SK-N-SH treated with all-trans-retinoic acid at 6 μM for 48 hours (cell line): ENCODE results near the gene EPC2.

Source experiments
- ATAC-seq: fragments of 200-7000 bp; cut with Tn5 transposase; 3 replicates; pipeline ENCODE4 v1.9.1; 2020; ENCODE audit warnings: mild to moderate bottlenecking, moderate library complexity
- ARNTL ChIP-seq: fragments of 450-650 bp; formaldehyde crosslinking; IDR thresholded peaks from 2 replicates; pipeline ENCODE4 v1.5.0; 2020; ENCODE audit warnings: low read depth, mild to moderate bottlenecking, moderate library complexity, borderline replicate concordance
- BACH2 ChIP-seq: fragments of 250-450 bp; sonication (Bioruptor Pico); IDR thresholded peaks from 2 replicates; pipeline ENCODE4 v1.9.0; 2021; ENCODE audit warnings: mild to moderate bottlenecking, borderline replicate concordance
- CREB5 ChIP-seq: fragments of 250-450 bp; sonication (Bioruptor Pico); IDR thresholded peaks from 2 replicates; pipeline ENCODE4 v1.5.1; 2020; ENCODE audit warnings: low read depth, mild to moderate bottlenecking, moderate library complexity
- CSDC2 ChIP-seq: fragments of 250-450 bp; sonication (Bioruptor Pico); IDR thresholded peaks from 2 replicates; pipeline ENCODE4 v1.5.0; 2020; ENCODE audit warnings: mild to moderate bottlenecking, moderate library complexity
- CSRNP3 ChIP-seq: fragments of 250-450 bp; sonication (Bioruptor Pico); IDR thresholded peaks from 2 replicates; pipeline ENCODE4 v1.5.1; 2021; ENCODE audit warnings: mild to moderate bottlenecking, moderate library complexity
- ESRRG ChIP-seq: fragments of 250-450 bp; sonication (Bioruptor Pico); IDR thresholded peaks from 2 replicates; pipeline ENCODE4 v1.6.1; 2021; ENCODE audit warnings: mild to moderate bottlenecking
- GLIS3 ChIP-seq: fragments of 250-450 bp; sonication (Bioruptor Pico); IDR thresholded peaks from 2 replicates; pipeline ENCODE4 v1.5.0; 2020; ENCODE audit warnings: mild to moderate bottlenecking, moderate library complexity
- ISL1 ChIP-seq: fragments of 250-450 bp; sonication (Bioruptor Pico); IDR thresholded peaks from 2 replicates; pipeline ENCODE4 v2.1.2; 2022; ENCODE audit warnings: mild to moderate bottlenecking, moderate library complexity
- OSR1 ChIP-seq: fragments of 250-450 bp; sonication (Bioruptor Pico); IDR thresholded peaks from 2 replicates; pipeline ENCODE4 v1.8.0; 2022; ENCODE audit warnings: moderate library complexity, mild to moderate bottlenecking, inconsistent platforms
- POU6F1 ChIP-seq: fragments of 250-450 bp; sonication (Bioruptor Pico); IDR thresholded peaks from 2 replicates; pipeline ENCODE4 v1.8.0; 2021; ENCODE audit warnings: low read depth, mild to moderate bottlenecking, moderate library complexity, borderline replicate concordance
- PPARA ChIP-seq: fragments of 250-450 bp; sonication (Bioruptor Pico); IDR thresholded peaks from 2 replicates; pipeline ENCODE4 v1.5.0; 2020; ENCODE audit warnings: mild to moderate bottlenecking, borderline replicate concordance
- SNAI2 ChIP-seq: fragments of 250-450 bp; sonication (Bioruptor Pico); IDR thresholded peaks from 2 replicates; pipeline ENCODE4 v1.5.0; 2020; ENCODE audit warnings: mild to moderate bottlenecking, moderate library complexity
- TCF4 ChIP-seq: fragments of 250-450 bp; sonication (Bioruptor Pico); IDR thresholded peaks from 2 replicates; pipeline ENCODE4 v1.8.0; 2021; ENCODE audit warnings: mild to moderate bottlenecking, moderate library complexity, borderline replicate concordance
- TOX ChIP-seq: fragments of 250-450 bp; sonication (Bioruptor Pico); IDR thresholded peaks from 2 replicates; pipeline ENCODE4 v1.8.0; 2021; ENCODE audit warnings: mild to moderate bottlenecking, moderate library complexity, borderline replicate concordance
- ZC3H10 ChIP-seq: fragments of 250-450 bp; sonication (Bioruptor Pico); IDR thresholded peaks from 2 replicates; pipeline ENCODE4 v1.5.1; 2021; ENCODE audit warnings: mild to moderate bottlenecking, moderate library complexity
- ZFP3 ChIP-seq: fragments of 250-450 bp; sonication (Bioruptor Pico); IDR thresholded peaks from 2 replicates; pipeline ENCODE4 v1.5.0; 2020; ENCODE audit warnings: mild to moderate bottlenecking, moderate library complexity
- ZFP30 ChIP-seq: fragments of 450-650 bp; formaldehyde crosslinking; IDR thresholded peaks from 2 replicates; pipeline ENCODE4 v1.5.0; 2022; ENCODE audit warnings: mild to moderate bottlenecking, moderate library complexity
- ZNF565 ChIP-seq: fragments of 450-650 bp; formaldehyde crosslinking; conservative IDR thresholded peaks from 2 replicates; pipeline ENCODE4 v1.5.0; 2020; ENCODE audit warnings: low read depth, mild to moderate bottlenecking, moderate library complexity
- ZNF70 ChIP-seq: fragments of 450-650 bp; formaldehyde crosslinking; IDR thresholded peaks from 2 replicates; pipeline ENCODE4 v1.5.0; 2020; ENCODE audit warnings: mild to moderate bottlenecking, moderate library complexity
- ZNF8 ChIP-seq: fragments of 450-650 bp; formaldehyde crosslinking; IDR thresholded peaks from 2 replicates; pipeline ENCODE4 v1.5.0; 2020; ENCODE audit warnings: mild to moderate bottlenecking, moderate library complexity
- TF ChIP-seq, protein P1 (sequence below): fragments of 250-450 bp; sonication (Bioruptor Pico); IDR thresholded peaks from 2 replicates; pipeline ENCODE4 v1.5.0; 2020; ENCODE audit warnings: mild to moderate bottlenecking, moderate library complexity

Gene EPC2

GRCh38 chr2:148619560-148620195, 24.9 kb upstream of the EPC2 start:
- no peak for ATAC-seq

DNA sequence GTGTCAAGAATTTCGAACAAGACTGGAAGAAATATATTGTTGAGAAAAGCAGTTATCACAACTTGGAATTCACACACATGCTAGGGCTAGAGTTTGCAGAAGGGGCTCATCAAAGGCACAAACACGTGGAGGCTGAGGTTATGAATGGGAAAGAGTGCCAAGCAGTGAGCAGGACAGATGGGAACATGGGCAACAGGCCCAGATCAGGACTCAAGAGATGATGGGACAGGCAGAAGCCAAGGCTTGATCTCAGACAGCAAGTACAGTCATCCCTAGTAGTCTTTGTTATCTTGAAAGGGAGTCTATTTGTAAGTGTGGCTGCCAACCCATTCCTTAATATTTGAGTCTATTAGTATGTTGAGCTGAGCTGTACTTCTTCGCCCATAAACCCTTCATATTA, 22.2 kb upstream of the EPC2 start:
- ATAC-seq: no peak

More at GRCh38 chr2:148619560-148620195, 24.9 kb upstream of the EPC2 start:
- TF ChIP-seq CSRNP3 (CRISPR knock-in tag): no peak
- TF ChIP-seq OSR1 (CRISPR knock-in tag): no peak
- TF ChIP-seq, protein P1, sequence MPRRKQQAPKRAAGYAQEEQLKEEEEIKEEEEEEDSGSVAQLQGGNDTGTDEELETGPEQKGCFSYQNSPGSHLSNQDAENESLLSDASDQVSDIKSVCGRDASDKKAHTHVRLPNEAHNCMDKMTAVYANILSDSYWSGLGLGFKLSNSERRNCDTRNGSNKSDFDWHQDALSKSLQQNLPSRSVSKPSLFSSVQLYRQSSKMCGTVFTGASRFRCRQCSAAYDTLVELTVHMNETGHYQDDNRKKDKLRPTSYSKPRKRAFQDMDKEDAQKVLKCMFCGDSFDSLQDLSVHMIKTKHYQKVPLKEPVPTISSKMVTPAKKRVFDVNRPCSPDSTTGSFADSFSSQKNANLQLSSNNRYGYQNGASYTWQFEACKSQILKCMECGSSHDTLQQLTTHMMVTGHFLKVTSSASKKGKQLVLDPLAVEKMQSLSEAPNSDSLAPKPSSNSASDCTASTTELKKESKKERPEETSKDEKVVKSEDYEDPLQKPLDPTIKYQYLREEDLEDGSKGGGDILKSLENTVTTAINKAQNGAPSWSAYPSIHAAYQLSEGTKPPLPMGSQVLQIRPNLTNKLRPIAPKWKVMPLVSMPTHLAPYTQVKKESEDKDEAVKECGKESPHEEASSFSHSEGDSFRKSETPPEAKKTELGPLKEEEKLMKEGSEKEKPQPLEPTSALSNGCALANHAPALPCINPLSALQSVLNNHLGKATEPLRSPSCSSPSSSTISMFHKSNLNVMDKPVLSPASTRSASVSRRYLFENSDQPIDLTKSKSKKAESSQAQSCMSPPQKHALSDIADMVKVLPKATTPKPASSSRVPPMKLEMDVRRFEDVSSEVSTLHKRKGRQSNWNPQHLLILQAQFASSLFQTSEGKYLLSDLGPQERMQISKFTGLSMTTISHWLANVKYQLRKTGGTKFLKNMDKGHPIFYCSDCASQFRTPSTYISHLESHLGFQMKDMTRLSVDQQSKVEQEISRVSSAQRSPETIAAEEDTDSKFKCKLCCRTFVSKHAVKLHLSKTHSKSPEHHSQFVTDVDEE (CRISPR knock-in tag): no peak
- TF ChIP-seq ZNF8: no peak
- TF ChIP-seq ARNTL (CRISPR knock-in tag): no peak
- no peak for TF ChIP-seq TCF4 (CRISPR knock-in tag)
- TF ChIP-seq TOX: no peak
- TF ChIP-seq BACH2 (CRISPR knock-in tag): no peak
- no peak for TF ChIP-seq ESRRG (CRISPR knock-in tag)
- no peak for TF ChIP-seq POU6F1 (CRISPR knock-in tag)
- no peak for TF ChIP-seq GLIS3
- no peak for TF ChIP-seq ZNF70 (CRISPR knock-in tag)
- TF ChIP-seq ZC3H10: no peak
- no peak for TF ChIP-seq ISL1 (CRISPR knock-in tag)
- TF ChIP-seq ZFP30: no peak
- TF ChIP-seq SNAI2 (CRISPR knock-in tag): no peak
- no peak for TF ChIP-seq ZNF565
- TF ChIP-seq ZFP3: no peak

More for the DNA sequence above, 22.2 kb upstream of the EPC2 start:
- TF ChIP-seq SNAI2 (CRISPR knock-in tag) (no peak), POU6F1 (CRISPR knock-in tag) (no peak), ZNF70 (CRISPR knock-in tag) (no peak), TOX (no peak), ZNF8 (no peak), ZC3H10 (no peak), CSDC2 (CRISPR knock-in tag) (no peak), CREB5 (CRISPR knock-in tag) (no peak), ZFP30 (no peak), PPARA (no peak)
